HCT116 (cell line): ENCODE data around the gene EXD2. TPM values are rescaled to one million over a fixed set of nuclear protein-coding genes. Genes with fewer than 3 reads are reported as not detected.

ENCODE experiments used
- ATAC-seq: fragments of 200-7000 bp; cut with Tn5 transposase; 2 replicates; pipeline ENCODE4 v1.9.1; 2020; ENCODE audit warnings: mild to moderate bottlenecking, moderate library complexity
- BruUV-seq: library from RNA; stranded (reverse); fragments of 400-500 nt; replicated peaks from 2 replicates; lab custom pipeline; 2021; lab: Mats Ljungman, UMichigan
- CTCF ChIA-PET: fragments of 300-600 bp; sonication (Branson Sonifier 250); formaldehyde crosslinking; loops from one replicate; lab custom pipeline; 2021; ENCODE audit warnings: antibody characterized with exemption; lab: Charles Lee
- POLR2A ChIA-PET: fragments of 300-600, 350-600 bp; sonication (Branson Sonifier 250); formaldehyde crosslinking; loops from one replicate; lab custom pipeline; 2021; ENCODE audit warnings: antibody characterized with exemption; lab: Charles Lee
- RAD21 ChIA-PET, 2 experiments: fragments of 300-600 bp; sonication (Branson Sonifier 250); formaldehyde crosslinking; loops; one replicate each; lab custom pipeline; 2023; ENCODE audit warnings: low total read pairs in 2 of 2; ENCODE audit not compliant: uncharacterized antibody in 2 of 2, unreplicated experiment in 2 of 2, low non-redundant PET in 1 of 2; lab: Charles Lee
- DNase-seq: peaks from one replicate; pipeline ENCODE4 v3.0.0-alpha.2; 2010; ENCODE audit warnings: low read depth, low spot score
- H2AFZ ChIP-seq: fragments of 200-600 bp; shearing (Covaris generic), sonication (generic); 2 replicates; pipeline ENCODE4 v1.6.1; 2017; ENCODE audit warnings: low read depth, mixed run types, mixed read lengths, antibody characterized with exemption, low read length; ENCODE audit not compliant: poor library complexity, severe bottlenecking
- H3K27ac ChIP-seq: 2 replicates; pipeline ENCODE4 v1.5.1; 2012; ENCODE audit warnings: low read depth, low read length
- H3K27me3 ChIP-seq: fragments of 200-600 bp; sonication (generic); 2 replicates; pipeline ENCODE4 v1.6.1; 2016; ENCODE audit warnings: mixed run types, low read length, mixed read lengths; ENCODE audit not compliant: insufficient read depth
- H3K36me3 ChIP-seq, 2 experiments: fragments of 200-500 bp in 1 of 2; fragments of 200-600 bp in 1 of 2; sonication (Bioruptor generic) in 1 of 2; sonication (generic) in 1 of 2; 2 replicates each; pipeline versions ENCODE4 v1.5.1 to v1.6.1; 2014 to 2016; ENCODE audit warnings: low read length in 2 of 2, inconsistent platforms in 1 of 2, mixed read lengths in 1 of 2, mixed run types in 1 of 2; ENCODE audit not compliant: insufficient read depth in 2 of 2, control insufficient read depth in 1 of 2
- H3K4me1 ChIP-seq, 2 experiments: fragments of 200-600 bp in 1 of 2; sonication (generic) in 1 of 2; 2 replicates each; pipeline versions ENCODE4 v1.5.1 to v1.6.1; 2012 to 2017; ENCODE audit warnings: low read length in 2 of 2, inconsistent platforms in 1 of 2, mild to moderate bottlenecking in 1 of 2, mixed read lengths in 1 of 2, mixed run types in 1 of 2, moderate library complexity in 1 of 2; ENCODE audit not compliant: insufficient read depth in 2 of 2, control insufficient read depth in 1 of 2
- H3K4me2 ChIP-seq: fragments of 200-600 bp; sonication (generic); 2 replicates; pipeline ENCODE4 v1.6.1; 2017; ENCODE audit warnings: mixed run types, low read length, mixed read lengths
- H3K4me3 ChIP-seq, 2 experiments: fragments of 200-600 bp in 1 of 2; sonication (generic) in 1 of 2; replicated peaks in 1 of 2; 2 replicates each; pipeline ENCODE4 v1.5.1; 2011 to 2016; ENCODE audit warnings: low read length in 2 of 2, control low read depth in 1 of 2, low read depth in 1 of 2, mild to moderate bottlenecking in 1 of 2, mixed read lengths in 1 of 2, mixed run types in 1 of 2
- H3K79me2 ChIP-seq: fragments of 200-600 bp; sonication (generic); 2 replicates; pipeline ENCODE4 v1.6.1; 2017; ENCODE audit warnings: mild to moderate bottlenecking, mixed run types, low read length, moderate library complexity, mixed read lengths; ENCODE audit not compliant: insufficient read depth
- H3K9ac ChIP-seq: fragments of 200-600 bp; sonication (generic); 2 replicates; pipeline ENCODE4 v1.6.1; 2016; ENCODE audit warnings: low read length, mixed read lengths
- H3K9me2 ChIP-seq: fragments of 200-600 bp; sonication (generic), shearing (Covaris generic); 2 replicates; pipeline ENCODE4 v1.6.1; 2017; ENCODE audit warnings: mixed run types, mild to moderate bottlenecking, moderate library complexity; ENCODE audit not compliant: insufficient read depth
- H3K9me3 ChIP-seq, 2 experiments: fragments of 200-500 bp in 1 of 2; fragments of 200-600 bp in 1 of 2; sonication (Bioruptor generic) in 1 of 2; sonication (generic) in 1 of 2; 2 replicates each; pipeline ENCODE4 v1.6.1; 2014 to 2017; ENCODE audit warnings: low read length in 2 of 2, mixed read lengths in 2 of 2, inconsistent platforms in 1 of 2, low read depth in 1 of 2, mild to moderate bottlenecking in 1 of 2, mixed run types in 1 of 2, moderate library complexity in 1 of 2; ENCODE audit not compliant: control insufficient read depth in 1 of 2, insufficient read depth in 1 of 2
- H4K20me1 ChIP-seq: fragments of 200-600 bp; sonication (generic), shearing (Covaris generic); 2 replicates; pipeline ENCODE4 v1.6.1; 2017; ENCODE audit warnings: mixed run types, mild to moderate bottlenecking, moderate library complexity; ENCODE audit not compliant: insufficient read depth
- ATF3 ChIP-seq: IDR thresholded peaks from 2 replicates; pipeline ENCODE4 v1.6.1; 2012
- CEBPB ChIP-seq: IDR thresholded peaks from 2 replicates; pipeline ENCODE4 v1.6.1; 2012; ENCODE audit warnings: low read depth
- CTCF ChIP-seq, 3 experiments: fragments of 200-600 bp in 1 of 3; sonication (generic) in 1 of 3; IDR thresholded peaks in 2 of 3; conservative IDR thresholded peaks in 1 of 3; 2 replicates each; pipeline ENCODE4 v1.5.1; 2012 to 2017; ENCODE audit warnings: low read depth in 2 of 3, low read length in 2 of 3, antibody characterized with exemption in 1 of 3, borderline replicate concordance in 1 of 3, control low read depth in 1 of 3, mild to moderate bottlenecking in 1 of 3, mixed read lengths in 1 of 3, mixed run types in 1 of 3, moderate library complexity in 1 of 3; ENCODE audit not compliant: insufficient read depth in 1 of 3
- EGR1 ChIP-seq: IDR thresholded peaks from 2 replicates; pipeline ENCODE4 v1.6.1; 2012; ENCODE audit warnings: low read depth
- ELF1 ChIP-seq: IDR thresholded peaks from 2 replicates; pipeline ENCODE4 v1.6.1; 2012; ENCODE audit warnings: low read depth, borderline replicate concordance
- EZH2 ChIP-seq: fragments of 200-600 bp; sonication (generic); IDR thresholded peaks from 2 replicates; pipeline ENCODE4 v1.6.1; 2017; ENCODE audit warnings: antibody characterized with exemption, mixed run types
- EZH2phosphoT487 ChIP-seq: fragments of 200-600 bp; IDR thresholded peaks from 2 replicates; pipeline ENCODE4 v1.6.1; 2018; ENCODE audit warnings: antibody characterized with exemption, borderline replicate concordance
- FOSL1 ChIP-seq: IDR thresholded peaks from 2 replicates; pipeline ENCODE4 v1.6.1; 2012; ENCODE audit warnings: low read depth
- JUND ChIP-seq: IDR thresholded peaks from 2 replicates; pipeline ENCODE4 v1.6.1; 2012
- MAX ChIP-seq: IDR thresholded peaks from 2 replicates; pipeline ENCODE4 v1.6.1; 2012
- RAD21 ChIP-seq: IDR thresholded peaks from 2 replicates; pipeline ENCODE4 v1.6.1; 2012; ENCODE audit warnings: low read depth, mild to moderate bottlenecking
- REST ChIP-seq: IDR thresholded peaks from 2 replicates; pipeline ENCODE4 v1.6.1; 2012; ENCODE audit warnings: low read depth
- SIN3A ChIP-seq: IDR thresholded peaks from 2 replicates; pipeline ENCODE4 v1.6.1; 2012; ENCODE audit warnings: low read depth
- SP1 ChIP-seq: IDR thresholded peaks from 2 replicates; pipeline ENCODE4 v1.6.1; 2012; ENCODE audit warnings: low read depth
- YY1 ChIP-seq: IDR thresholded peaks from 2 replicates; pipeline ENCODE4 v1.6.1; 2011; ENCODE audit warnings: low read length, low read depth, moderate library complexity, mild to moderate bottlenecking; ENCODE audit not compliant: insufficient replicate concordance; ENCODE audit errors: extremely low read depth
- ZFX ChIP-seq: fragments of 450-650 bp; IDR thresholded peaks from 2 replicates; pipeline ENCODE4 v1.6.1; 2017
- ZNF274 ChIP-seq: fragments of 200-500 bp; sonication (Bioruptor generic); IDR thresholded peaks from 2 replicates; pipeline ENCODE4 v1.6.1; 2014; ENCODE audit warnings: mild to moderate bottlenecking, low read depth, low read length, inconsistent platforms
- intact Hi-C: fragments of 100-400 bp; cut with micrococcal nuclease; formaldehyde crosslinking; loops from 2 replicates; pipeline ENCODE4 v1.10.0; 2022
- total RNA-seq: library from RNA; stranded (reverse); gene quantifications from one replicate; pipeline ENCODE4 v1.2.1, GENCODE V29; 2021; ENCODE audit not compliant: unreplicated experiment

Gene EXD2
- total RNA-seq, 1 experiment from 2014 or later = 20.2 TPM

GRCh38 chr14:69282448-69282847, 91.2 kb downstream of the EXD2 start:
- BruUV-seq = no TSS peak

GRCh38 chr14:69284170-69284569, 92.9 kb downstream of the EXD2 start:
- H3K9me2 ChIP-seq = no peaks in the 10 kb centered on the region
- H3K36me3 ChIP-seq = no peaks in the 10 kb centered on the region
- H3K79me2 ChIP-seq = no peaks in the 10 kb centered on the region
- no peaks in the 10 kb centered on the region for H3K4me1 ChIP-seq
- intact Hi-C loops = no loop called here
- H3K27me3 ChIP-seq = no peaks in the 10 kb centered on the region
- no peak overlapping the region for H3K4me3 ChIP-seq
- no peak for TF ChIP-seq MAX
- TF ChIP-seq EGR1 = no peak
- TF ChIP-seq REST = no peak
- TF ChIP-seq CTCF (IDR thresholded peaks at IDR 0.05 in 2 of 3, conservative IDR thresholded peaks at IDR 0.05 in 1 of 3; ENCODE audit: borderline replicate concordance in 1 of 3, insufficient read depth in 1 of 3, low read depth in 2 of 3, low read length in 2 of 3) = no peak
- no peak for TF ChIP-seq JUND
- TF ChIP-seq CEBPB = no peak
- TF ChIP-seq, all 23 proteins: peak for 0
- BruUV-seq = no TSS peak
- no peak overlapping the region for H3K9ac ChIP-seq
- H4K20me1 ChIP-seq = no peaks in the 10 kb centered on the region
- no peaks in the 10 kb centered on the region for H3K9me3 ChIP-seq
- no peak overlapping the region for H3K4me2 ChIP-seq
- ATAC-seq (no peak), DNase-seq (no peak)
- POLR2A ChIA-PET = no interaction called here
- CTCF ChIA-PET = no interaction called here
- RAD21 ChIA-PET = no interaction called here
- H3K27ac ChIP-seq = no peak overlapping the region
- H2AFZ ChIP-seq = no peak overlapping the region

More at GRCh38 chr14:69282448-69282847, 91.2 kb downstream of the EXD2 start:
- Histone ChIP-seq H3K9ac (no peak overlapping the region), H3K9me2 (no peaks in the 10 kb centered on the region), H4K20me1 (no peaks in the 10 kb centered on the region), H3K4me2 (no peak overlapping the region), H3K79me2 (no peaks in the 10 kb centered on the region), H3K27ac (no peak overlapping the region), H2AFZ (no peak overlapping the region), H3K27me3 (no peaks in the 10 kb centered on the region), H3K4me3 (no peak overlapping the region), H3K9me3 (no peaks in the 10 kb centered on the region), H3K36me3 (no peaks in the 10 kb centered on the region)
- no peak for ATAC-seq
- DNase-seq = no peak
- POLR2A ChIA-PET = no interaction called here
- TF ChIP-seq ELF1 (no peak), ATF3 (no peak), FOSL1 (no peak), EZH2phosphoT487 (no peak), EZH2 (no peak), EGR1 (no peak), CEBPB (no peak), JUND (no peak), SP1 (no peak), ZNF274 (no peak), MAX (no peak), YY1 (no peak), RAD21 (no peak), ZFX (no peak), SIN3A (no peak)
- TF ChIP-seq, all 23 proteins: peak for 0
- no peaks in the 10 kb centered on the region for H3K4me1 ChIP-seq
- intact Hi-C loops = no loop called here
- CTCF ChIA-PET = no interaction called here
- RAD21 ChIA-PET = no interaction called here
